HG03060 (cell line): ENCODE measurements around the gene CACNA2D3.

Experiments used
- ATAC-seq: cut with Tn5 transposase; IDR thresholded peaks from one replicate; pipeline ENCODE4 v1.9.1; 2021; ENCODE audit warnings: low read depth, moderate number of reproducible peaks; ENCODE audit not compliant: unreplicated experiment

The CACNA2D3 gene

DNA sequence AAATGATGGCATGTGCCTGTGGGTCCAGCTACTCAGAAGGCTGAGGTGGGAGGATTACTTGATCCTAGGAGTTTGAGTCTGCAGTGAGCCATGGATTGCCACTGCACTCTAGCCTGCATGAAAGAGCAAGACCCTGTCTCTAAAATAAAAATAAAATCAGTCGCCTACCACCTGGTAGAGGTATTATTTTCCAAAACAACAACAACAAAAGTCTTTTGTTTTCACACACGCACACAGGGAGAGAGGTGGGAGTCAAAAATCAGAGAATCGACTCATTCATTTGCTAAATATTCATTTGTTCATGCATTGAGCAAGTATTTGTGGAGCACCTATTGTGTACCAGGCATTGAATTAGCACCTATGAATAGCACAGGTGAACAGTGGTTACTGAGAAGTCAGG, 587.4 kb downstream of the CACNA2D3 start:
- ATAC-seq, result no peak

DNA sequence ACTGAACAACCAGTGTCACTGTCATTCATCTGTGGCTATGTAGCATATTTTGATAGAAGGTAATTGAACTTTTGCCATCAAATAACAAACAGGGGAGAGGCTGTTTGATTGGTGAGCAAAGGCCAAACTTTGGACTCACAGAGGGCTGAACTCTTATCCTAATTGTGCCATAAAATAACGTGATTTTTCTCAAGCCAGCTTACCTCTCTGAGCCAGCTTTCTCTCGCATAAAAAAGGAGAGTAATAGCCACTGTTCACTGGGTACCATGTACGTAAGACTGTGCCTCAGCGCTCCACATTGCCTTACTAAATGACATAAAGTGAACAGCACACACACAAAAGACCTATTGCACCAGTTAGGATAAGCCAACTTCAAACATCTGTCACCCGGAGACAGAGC, 588.6 kb downstream of the CACNA2D3 start:
- ATAC-seq, result no peak

DNA sequence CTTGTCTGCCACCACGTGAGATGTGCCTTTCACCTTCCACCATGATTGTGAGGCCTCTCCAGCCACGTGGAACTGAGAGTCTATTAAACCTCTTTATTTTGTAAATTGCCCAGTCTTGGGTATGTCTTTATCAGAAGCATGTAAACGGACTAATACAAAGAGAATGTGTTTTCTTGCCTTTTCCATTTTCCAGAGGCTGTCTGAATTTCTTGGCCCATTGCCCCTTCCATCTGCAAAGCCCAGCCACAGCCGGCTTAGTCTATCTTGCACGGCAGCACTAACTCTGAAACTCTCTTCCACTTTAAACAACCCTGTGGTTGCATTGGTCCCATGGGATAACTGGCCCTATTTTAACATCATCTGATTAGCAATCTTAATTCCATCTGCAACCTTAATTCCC, 590.2 kb downstream of the CACNA2D3 start:
- no peak for ATAC-seq

DNA sequence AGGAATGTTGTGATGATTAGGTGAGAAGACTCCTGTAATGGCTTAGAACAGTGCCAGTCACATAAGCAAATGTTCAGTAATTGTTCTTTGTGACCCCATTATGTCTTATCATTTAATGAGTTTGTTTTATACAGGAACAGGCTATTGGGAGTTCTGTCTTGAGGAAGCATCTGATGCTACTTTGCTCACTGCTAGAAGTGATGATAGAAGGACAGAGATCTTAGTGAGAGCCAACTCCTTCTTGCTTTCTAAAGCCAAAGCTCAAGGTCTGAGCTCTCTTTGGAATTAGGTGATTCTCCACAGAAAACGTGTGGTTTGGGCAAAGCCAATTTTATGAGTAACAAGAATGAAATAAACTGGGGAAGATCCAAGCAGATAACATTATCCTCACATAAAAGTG, 590.7 kb downstream of the CACNA2D3 start:
- ATAC-seq, result no peak

DNA sequence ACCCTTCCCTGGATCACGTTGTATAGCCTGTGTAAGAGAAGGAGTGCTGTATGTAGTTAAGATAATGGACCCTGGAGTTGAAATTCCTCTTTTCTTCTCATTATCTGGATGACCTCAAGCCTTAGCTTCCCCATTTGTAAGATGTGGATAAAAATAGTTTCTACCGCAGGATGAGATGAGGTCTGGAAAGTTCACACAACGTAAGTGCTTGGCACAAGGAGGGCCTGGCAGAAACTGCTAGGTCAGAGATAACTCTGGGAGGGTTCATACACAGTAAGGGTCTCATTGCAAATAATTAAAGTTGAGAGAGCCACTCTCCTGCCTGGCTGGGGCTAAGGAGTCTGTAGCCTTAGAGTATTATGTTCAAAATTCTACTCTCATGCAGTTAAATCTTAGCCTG, 591.1 kb downstream of the CACNA2D3 start:
- ATAC-seq, result no peak

DNA sequence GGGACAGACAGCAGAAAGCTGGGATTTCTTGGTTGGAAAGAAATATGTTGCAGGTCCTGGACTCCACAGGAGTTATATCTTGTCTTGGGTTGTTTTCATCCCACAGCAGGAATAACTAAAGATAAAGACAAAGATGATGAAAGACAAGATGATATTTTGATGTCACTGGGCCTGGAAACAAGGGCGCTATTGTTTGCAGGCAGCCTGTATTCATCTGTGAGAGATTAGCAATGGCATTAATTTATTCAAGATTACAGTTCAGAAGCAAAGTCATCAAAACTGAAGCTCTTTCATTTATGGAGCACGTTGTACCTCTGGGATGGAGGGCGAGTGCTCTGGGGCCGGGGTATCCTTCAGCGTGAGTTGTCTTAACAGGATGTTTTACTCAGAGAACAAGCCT, 591.7 kb downstream of the CACNA2D3 start:
- ATAC-seq, result no peak

DNA sequence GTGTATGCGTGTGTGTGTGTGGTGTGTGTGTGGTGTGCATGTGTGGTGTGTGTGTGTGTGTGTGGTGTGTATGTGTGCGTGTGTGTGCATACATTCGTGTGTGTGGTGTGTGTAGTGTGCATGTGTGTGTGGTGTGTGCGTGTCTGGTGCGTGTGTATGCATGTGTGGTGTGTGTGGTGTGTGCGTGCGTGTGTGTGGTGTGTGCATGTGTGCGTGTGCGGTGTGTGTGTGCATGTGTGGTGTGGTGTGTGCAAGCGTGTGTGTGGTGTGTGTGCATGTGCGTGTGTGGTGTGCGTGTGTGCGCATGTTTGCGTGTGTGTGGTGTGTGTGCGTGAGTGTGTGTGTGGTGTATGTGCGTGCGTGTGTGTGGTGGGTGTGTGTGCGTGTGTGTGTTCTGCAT, 595.2 kb downstream of the CACNA2D3 start:
- ATAC-seq, result no peak

DNA sequence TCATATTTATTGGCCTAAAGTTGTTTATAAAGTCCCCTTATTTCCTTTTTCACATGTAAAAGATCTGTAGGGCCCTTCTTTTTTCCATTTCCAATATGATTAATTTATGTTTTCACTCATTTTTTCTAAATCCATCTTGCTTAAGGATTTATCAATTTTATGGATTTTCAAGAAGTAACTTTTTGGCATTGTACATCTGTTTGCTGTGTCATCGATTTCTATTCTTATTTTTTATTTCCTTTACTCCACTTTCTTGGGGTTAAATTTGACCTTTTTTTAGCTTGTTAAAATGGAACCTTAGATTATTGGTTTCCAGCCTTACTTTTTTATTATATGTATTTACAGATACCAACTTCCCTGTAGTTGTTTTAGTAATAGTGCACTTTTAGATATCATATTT, 597.6 kb downstream of the CACNA2D3 start:
- no peak for ATAC-seq

DNA sequence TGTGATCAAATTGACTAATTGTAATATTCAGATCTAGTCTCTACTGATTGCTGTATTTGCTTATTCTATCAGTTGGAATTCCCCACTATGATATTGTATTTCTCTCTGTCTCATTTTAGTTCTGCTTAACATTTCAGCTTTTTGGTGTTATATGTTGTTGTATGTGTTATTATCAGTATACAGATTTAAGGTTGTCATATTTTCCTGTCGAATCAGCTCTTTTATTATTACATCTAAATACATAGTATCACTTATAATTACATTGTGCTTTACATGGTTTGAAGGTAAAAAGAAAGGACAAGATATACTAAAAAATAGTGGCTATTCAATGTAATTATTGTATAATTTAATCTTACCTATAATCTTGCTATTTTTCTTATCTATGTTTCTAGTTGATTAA, 598.3 kb downstream of the CACNA2D3 start:
- no peak for ATAC-seq

DNA sequence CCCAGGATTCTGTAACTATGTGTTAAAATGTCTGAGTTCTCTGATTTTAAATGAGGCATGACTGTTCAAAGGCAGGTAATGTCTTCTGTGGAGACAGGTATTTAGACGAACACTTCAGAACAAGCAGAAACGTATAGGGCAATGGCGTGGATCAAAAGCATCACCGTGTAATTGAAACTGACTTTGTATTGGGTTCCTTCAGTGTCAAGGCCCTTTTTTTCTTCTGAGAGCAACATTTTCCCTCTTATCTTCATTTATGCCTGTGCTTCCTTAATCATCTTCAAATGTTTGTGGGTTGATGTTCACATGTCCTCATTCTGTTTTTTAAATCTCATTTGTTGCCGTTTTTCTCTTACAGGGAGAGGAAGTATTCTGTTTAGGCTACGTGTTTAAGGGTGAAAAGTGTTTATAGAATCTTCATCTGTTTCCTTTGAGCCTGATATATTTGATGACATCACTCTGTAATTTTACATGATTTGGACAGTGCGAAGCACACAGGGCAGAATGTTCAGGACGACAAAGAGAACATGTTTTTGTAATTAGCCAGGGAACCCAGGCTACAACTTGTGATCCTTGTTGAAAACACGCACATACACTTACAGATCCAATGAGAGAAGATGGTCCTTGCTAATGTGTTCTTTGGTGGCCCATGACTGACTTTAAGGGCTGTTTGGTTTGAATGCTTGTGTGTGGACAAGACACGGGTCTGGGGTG, 609.5 kb downstream of the CACNA2D3 start:
- no peak for ATAC-seq

DNA sequence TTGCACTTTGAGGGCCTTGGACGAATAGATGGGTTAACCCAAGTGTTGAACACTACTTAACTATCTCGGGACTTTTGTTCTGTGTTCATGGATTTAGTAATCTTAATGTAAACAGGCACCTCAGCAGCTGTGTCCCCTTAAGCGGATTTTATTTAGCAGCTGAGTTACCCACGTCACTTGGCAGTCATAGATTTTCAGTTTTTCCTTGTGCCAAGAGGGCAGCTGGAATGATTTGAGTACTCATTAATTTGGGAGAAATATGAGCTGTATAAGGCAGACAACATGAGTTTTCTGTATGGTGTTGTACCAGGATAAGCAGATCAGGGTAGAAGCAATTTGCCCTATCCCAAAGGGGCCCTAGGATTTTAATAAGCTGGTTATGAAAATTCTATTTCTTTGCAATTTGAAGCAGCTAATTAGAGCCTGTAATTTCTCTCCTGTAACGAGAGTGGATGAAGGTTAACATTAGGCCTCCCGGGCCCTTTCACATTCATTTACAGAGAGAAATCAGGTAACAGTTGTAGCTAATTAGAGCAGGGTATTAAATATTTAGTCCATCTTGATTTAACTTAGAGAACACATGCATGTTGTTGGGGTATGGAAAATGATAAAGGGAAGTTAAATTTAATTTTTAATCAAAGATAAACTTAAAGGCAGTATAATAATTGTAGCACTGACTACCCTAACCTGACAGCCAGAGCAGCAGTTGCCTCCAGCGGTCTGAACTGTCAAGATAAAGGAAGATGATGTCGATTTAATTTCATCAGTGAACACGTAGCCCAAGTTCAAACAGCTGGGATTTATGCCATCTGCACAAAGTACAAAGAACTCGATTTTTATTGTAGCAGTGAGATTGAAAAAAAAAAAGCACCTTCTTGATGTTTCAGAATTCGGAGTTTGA, 611.0 kb downstream of the CACNA2D3 start:
- no peak for ATAC-seq

DNA sequence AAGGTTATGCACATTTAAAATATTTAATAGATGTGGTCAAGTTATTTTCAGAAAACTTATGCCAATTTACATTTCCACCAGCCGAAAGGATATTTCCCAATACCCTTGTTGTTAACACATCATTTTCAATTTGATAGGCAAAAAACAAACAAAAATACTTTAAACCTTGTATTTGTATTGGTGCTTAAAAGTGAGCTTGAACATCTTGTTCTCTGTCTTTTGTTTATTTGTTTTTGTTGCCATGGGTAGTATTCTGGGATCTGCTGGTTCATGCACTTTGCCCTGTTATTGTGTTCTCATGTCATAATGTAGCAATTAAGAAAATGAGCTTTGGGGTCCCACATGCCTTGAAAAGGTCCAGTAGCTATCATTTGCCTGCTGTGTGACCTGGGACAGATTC, 614.1 kb downstream of the CACNA2D3 start:
- ATAC-seq, result no peak

DNA sequence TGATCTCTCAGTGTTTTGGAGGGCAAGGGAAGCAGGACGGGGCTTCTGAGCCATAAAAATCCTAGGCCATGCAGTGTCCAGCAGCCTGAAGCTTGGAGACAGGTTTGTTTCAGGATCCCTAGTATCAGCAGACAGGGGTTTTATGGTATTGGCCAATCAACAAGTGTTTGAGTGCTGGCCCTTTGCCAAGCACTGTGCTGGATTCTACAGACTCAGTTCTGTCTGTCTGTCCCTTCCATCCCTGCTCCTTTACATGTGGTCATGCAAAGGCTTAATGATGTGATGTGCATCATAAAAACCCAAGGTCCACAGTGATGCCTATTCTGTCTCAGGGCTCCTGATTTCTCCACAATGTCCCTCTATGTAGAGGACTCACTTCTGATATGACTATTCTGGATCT, 621.4 kb downstream of the CACNA2D3 start:
- ATAC-seq, result no peak

DNA sequence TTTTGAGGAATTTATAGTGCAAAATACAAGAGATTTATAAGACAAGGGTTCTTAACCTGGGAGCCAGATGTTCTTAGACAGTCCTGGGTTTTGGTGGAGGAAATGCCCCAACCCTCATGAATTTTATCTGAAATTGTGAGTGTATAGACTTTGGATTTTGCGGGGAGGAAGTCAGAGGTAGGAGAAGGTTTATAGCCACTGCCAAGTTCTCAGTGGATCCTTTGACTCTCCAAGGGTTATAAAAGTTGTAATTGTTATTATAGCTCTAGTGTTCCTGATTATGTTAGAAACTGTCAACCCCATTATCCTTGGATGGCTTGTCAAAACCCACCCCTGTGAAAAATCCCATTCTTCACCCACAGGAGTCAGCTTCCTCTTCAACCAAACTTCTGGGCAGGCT, 621.9 kb downstream of the CACNA2D3 start:
- ATAC-seq, result no peak

DNA sequence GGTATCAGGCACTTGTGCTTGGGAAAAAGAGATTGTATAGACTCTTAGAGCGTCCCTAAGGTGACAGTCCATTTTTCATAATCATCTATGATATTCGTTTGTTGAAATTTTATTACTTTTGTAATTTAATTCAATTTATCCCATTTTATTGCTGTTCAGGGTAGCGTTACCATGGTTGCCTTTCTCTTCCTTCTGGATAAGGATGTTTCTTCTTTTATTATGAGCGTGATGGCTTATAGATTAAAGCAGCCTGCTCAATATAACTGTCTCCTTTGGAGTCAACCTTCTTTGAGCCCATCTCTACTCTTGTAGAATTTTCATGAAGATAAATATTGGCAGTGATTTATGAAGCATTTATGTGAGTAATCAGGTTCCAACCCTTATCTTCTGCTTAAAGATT, 623.5 kb downstream of the CACNA2D3 start:
- no peak for ATAC-seq

DNA sequence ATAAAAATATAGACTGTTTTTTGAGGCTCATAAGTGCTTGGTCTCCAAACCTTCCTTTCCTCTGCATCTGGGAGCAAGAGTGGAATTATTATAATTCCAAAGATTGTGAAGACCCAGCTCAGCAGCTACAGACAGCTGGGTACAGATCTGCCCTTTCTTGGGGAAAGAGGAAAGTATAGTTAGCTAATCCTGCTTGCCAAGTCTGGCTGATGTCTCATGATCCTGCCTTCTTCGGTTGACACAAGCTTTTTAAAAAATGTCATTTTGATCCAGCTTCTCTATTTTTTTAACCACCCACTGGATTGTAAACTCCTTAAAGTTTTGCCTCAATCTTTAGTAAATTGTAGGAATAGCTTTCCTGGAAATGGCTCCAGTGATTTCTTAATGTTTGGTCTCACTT, 624.4 kb downstream of the CACNA2D3 start:
- ATAC-seq, result no peak

DNA sequence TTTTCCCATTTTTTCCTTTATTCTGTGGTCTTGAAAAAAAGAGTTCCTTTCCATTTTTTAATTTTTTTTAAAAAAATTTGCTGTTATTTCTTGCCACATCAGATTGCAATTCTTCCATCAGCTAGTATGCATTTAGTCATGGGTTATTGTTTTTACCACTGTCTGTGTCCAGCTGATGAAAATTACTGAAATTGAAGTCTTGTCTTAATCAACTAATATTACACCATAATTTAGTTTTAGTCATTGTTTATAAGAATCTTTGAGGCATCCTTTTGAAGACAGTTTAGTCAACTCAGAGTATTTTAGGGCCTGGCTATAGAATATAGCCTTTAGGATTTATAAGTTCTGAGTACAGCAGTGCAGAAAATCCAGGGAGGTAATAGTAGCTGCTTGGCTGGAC, 633.4 kb downstream of the CACNA2D3 start:
- ATAC-seq, result no peak

DNA sequence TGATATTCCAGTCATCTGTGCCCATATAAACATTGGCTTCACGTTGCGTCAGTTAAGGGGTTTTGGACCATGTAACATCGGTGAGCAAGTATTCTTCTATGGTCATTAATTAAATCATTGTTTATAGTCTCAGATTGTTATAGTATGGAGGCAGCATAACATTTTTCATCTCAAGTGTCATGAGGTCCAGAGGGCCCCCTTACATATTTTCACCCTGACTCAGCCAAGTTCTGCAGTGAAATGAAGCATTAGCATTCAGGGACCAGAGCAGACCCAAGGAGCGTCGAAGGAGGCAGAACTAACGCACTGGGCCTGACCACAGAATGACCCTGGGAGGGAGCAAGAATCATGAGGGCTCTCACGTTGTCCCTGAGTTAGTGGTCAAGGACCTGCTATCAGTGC, 634.0 kb downstream of the CACNA2D3 start:
- ATAC-seq, result no peak

DNA sequence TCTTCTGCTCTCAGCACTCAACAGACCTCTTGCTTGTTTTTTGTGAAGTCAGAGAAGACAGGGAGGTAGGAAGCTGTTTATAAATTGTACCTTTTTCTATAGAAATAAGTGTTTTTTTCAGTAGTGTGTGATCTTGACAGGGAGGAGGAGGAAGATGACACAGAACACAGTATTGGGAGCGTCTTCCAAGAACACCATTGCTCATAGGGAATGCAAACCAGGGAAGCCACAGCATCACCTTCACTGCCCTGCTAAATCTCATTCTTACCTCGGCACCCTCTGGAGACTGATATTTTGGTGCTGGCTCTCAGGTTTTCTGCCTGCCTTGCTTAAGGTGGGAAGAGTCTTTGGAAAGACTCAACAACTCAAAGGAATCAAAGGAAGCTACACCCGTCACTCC, 636.1 kb downstream of the CACNA2D3 start:
- ATAC-seq, result no peak

DNA sequence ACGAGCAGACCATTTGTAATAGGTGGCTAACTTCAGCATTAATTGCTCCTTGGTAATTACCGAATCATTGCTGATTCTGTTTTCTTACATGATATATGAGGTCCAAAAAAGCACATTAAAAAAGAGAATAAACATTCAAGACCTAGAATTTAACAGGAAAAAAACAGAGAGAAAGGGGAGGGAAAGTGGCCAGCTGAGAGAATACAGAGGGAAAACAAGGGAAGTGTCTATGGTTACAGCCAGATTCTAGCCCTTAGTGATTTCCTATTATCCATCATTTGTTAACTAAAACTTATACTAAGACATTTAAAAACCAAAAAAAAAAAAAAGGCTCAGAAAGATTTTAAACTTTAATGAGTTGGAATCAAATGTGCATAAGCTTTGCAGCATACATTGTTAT, 636.8 kb downstream of the CACNA2D3 start:
- no peak for ATAC-seq

DNA sequence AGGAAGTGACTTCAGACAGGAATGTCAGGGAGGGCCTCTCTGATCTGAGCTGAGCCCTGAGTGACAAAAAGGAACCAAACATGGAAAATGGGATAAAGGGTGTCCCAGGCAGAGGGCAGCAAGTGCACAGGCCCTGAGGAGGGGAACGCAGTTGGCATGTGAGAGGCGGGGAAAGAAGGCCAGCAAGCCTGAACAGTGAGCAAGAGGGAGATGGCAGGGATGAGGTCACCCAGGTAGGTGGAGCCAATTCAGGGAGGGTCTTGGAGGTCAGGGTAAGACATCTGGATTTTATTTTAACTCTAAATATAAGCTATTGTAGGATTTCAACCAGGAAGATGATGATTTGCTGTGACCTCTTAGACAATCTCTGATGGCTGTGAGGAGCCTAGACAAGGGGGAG, 637.8 kb downstream of the CACNA2D3 start:
- no peak for ATAC-seq

DNA sequence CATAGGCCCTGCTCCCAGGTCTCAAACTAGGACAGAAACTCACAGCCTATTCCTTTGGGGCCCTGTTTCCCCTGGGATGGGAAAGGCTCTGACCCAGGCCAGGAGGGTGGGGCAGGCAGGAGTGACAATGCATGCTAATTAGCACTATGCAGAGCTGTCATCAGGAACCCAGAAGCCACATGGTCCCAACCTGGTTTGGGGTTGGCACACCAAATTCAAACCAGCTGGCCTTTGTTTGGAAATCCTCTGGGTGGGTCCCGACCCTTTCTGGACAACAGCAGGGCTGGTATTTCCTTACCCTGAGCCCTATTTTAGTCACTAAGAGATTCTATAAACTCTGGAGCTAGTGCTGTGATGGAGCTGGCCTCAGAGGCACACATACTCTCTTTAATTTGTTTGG, 639.3 kb downstream of the CACNA2D3 start:
- no peak for ATAC-seq
